T-helper 2 cell treated with Interferon-gamma antibody and Interleukin-4, amounts not matched to agents 5 μg/mL and 100 μg/mL, for 36 hours (primary cell): ENCODE results near the gene NUMA1.

ENCODE experiments used
- DNase-seq: peaks from one replicate; pipeline ENCODE4 v3.0.0; 2021; ENCODE audit warnings: low spot score
- H3K27ac Mint-ChIP-seq: one replicate; pipeline ENCODE4 v1.8.0; 2021; ENCODE audit warnings: mild to moderate bottlenecking, mixed read lengths
- H3K27me3 Mint-ChIP-seq: one replicate; pipeline ENCODE4 v1.8.0; 2021; ENCODE audit warnings: low read depth, mixed read lengths
- H3K36me3 Mint-ChIP-seq: one replicate; pipeline ENCODE4 v1.8.0; 2021; ENCODE audit warnings: low read depth, mixed read lengths
- H3K4me1 Mint-ChIP-seq: one replicate; pipeline ENCODE4 v1.8.0; 2021; ENCODE audit warnings: low read depth, mixed read lengths
- H3K4me3 Mint-ChIP-seq: one replicate; pipeline ENCODE4 v1.8.0; 2022; ENCODE audit warnings: mild to moderate bottlenecking, moderate library complexity, mixed read lengths
- H3K9me3 Mint-ChIP-seq: one replicate; pipeline ENCODE4 v1.8.0; 2021; ENCODE audit warnings: mixed read lengths

NUMA1 gene

GRCh38 chr11:72039031-72039855 is 41.1 kb downstream of the NUMA1 start:
- Mint-ChIP-seq H3K36me3 (peaks cover 26% of the 10 kb centered on the region), H3K4me3 (no peak overlapping the region), H3K9me3 (no peaks in the 10 kb centered on the region), H3K27ac (no peak overlapping the region), H3K4me1 (peaks cover 34% of the 10 kb centered on the region), H3K27me3 (no peaks in the 10 kb centered on the region)
- DNase-seq: no peak

DNA sequence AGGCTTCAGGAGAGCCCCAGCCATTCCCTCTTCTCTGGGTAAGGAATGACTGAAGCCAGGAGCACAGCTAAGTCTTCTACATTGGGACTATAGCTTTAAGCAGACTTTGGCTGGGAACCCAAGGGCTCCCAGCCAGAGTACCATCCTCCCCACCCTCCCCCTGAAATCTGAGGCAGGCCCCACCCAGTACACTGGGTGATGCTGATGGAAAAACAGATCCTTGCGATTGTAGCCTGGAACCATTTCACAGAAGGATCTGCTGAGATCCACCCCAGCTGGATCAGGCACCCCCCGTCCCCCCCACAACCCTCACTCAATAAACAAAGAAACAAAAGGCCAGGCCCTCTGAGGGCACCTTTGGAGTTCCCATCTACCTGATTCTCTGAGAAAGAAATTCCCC is 41.9 kb downstream of the NUMA1 start:
- no peak overlapping the region for H3K27ac Mint-ChIP-seq
- peaks cover 30% of the 10 kb centered on the region for H3K36me3 Mint-ChIP-seq
- no peak for DNase-seq
- H3K27me3 Mint-ChIP-seq: no peaks in the 10 kb centered on the region
- no peak overlapping the region for H3K4me3 Mint-ChIP-seq
- H3K9me3 Mint-ChIP-seq: no peaks in the 10 kb centered on the region
- H3K4me1 Mint-ChIP-seq: peaks cover 29% of the 10 kb centered on the region

GRCh38 chr11:72037554-72038311 is 42.6 kb downstream of the NUMA1 start:
- peaks cover 25% of the 10 kb centered on the region for H3K4me1 Mint-ChIP-seq
- H3K9me3 Mint-ChIP-seq: no peaks in the 10 kb centered on the region
- peak overlapping the region; percentile 33 for H3K4me3 Mint-ChIP-seq
- DNase-seq: no peak
- H3K36me3 Mint-ChIP-seq: peaks cover 35% of the 10 kb centered on the region
- H3K27ac Mint-ChIP-seq: no peak overlapping the region
- H3K27me3 Mint-ChIP-seq: no peaks in the 10 kb centered on the region

DNA sequence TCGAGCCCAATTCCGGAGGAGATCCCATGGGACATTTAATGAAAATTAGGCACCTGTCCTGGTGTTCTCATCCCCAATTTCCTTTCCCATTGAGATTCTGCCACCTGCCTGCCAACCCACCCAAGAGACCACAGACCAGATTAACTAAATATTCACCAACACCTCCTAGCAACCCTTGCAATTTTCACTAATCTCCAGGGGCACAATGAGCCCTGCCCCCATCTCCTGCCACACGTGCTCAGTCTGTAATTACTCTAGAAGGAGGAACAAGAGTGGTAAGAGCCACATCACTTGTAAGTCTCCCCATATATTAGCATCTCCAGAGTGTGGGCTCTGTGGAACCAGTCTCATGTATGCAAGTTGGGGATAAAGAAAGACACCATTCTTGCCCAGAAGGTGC is 43.7 kb downstream of the NUMA1 start:
- H3K9me3 Mint-ChIP-seq: no peaks in the 10 kb centered on the region
- no peak for DNase-seq
- peaks cover 31% of the 10 kb centered on the region for H3K36me3 Mint-ChIP-seq
- peaks cover 15% of the 10 kb centered on the region for H3K4me1 Mint-ChIP-seq
- H3K27me3 Mint-ChIP-seq: no peaks in the 10 kb centered on the region
- H3K4me3 Mint-ChIP-seq: no peak overlapping the region
- H3K27ac Mint-ChIP-seq: peak overlapping the region; percentile 42

GRCh38 chr11:72030472-72031045 is 49.8 kb downstream of the NUMA1 start:
- Mint-ChIP-seq H3K27ac (no peak overlapping the region), H3K27me3 (no peaks in the 10 kb centered on the region), H3K4me3 (no peak overlapping the region), H3K4me1 (peaks cover 13% of the 10 kb centered on the region), H3K36me3 (peaks cover 33% of the 10 kb centered on the region), H3K9me3 (no peaks in the 10 kb centered on the region)
- DNase-seq: no peak

DNA sequence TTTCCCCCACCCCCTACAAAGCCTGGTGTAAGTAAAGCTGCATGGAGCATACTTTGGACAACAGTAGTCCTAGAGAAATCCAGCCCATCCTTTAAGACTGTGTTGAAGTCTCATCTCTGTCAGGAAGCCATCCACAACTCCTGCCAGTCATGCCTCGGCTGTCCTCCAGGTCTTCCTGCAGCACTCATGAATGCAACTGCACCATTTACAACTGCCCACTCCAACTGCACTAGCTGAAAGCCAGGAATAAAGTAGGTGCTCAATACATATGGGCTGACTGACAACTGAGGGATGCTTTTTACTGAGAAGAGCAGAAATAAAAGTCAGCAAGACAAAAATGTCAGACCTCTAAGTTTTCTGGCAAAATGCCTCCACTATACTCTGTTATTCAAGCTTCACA is 54.3 kb downstream of the NUMA1 start:
- no peak overlapping the region for H3K27ac Mint-ChIP-seq
- peaks cover 44% of the 10 kb centered on the region for H3K36me3 Mint-ChIP-seq
- no peaks in the 10 kb centered on the region for H3K27me3 Mint-ChIP-seq
- no peak for DNase-seq
- H3K9me3 Mint-ChIP-seq: no peaks in the 10 kb centered on the region
- no peak overlapping the region for H3K4me3 Mint-ChIP-seq
- H3K4me1 Mint-ChIP-seq: peaks cover 16% of the 10 kb centered on the region

GRCh38 chr11:72024069-72024754 is 56.1 kb downstream of the NUMA1 start:
- H3K36me3 Mint-ChIP-seq: peaks cover 53% of the 10 kb centered on the region
- peaks cover 12% of the 10 kb centered on the region for H3K4me1 Mint-ChIP-seq
- H3K4me3 Mint-ChIP-seq: no peak overlapping the region
- no peak overlapping the region for H3K27ac Mint-ChIP-seq
- H3K9me3 Mint-ChIP-seq: no peaks in the 10 kb centered on the region
- no peaks in the 10 kb centered on the region for H3K27me3 Mint-ChIP-seq
- DNase-seq: no peak

DNA sequence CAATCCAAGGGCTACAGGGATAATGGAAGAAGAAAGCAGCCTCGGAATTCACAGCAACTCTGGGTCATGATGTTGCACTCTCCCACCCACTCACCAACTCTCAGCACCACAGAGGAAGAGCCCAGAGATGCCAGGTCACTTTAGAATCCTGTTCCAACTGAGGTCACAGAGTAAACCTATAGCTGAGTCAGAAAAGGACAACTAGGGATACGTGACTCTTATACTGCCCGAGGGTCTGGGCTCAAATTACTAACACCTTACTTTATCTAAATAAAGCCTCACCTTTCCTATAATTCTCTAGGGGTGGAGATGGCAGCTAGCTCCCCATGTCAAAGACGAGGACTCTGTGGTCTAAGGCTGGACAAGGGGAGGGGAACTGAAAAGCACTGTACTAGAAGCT is 57.0 kb downstream of the NUMA1 start:
- no peak overlapping the region for H3K27ac Mint-ChIP-seq

DNA sequence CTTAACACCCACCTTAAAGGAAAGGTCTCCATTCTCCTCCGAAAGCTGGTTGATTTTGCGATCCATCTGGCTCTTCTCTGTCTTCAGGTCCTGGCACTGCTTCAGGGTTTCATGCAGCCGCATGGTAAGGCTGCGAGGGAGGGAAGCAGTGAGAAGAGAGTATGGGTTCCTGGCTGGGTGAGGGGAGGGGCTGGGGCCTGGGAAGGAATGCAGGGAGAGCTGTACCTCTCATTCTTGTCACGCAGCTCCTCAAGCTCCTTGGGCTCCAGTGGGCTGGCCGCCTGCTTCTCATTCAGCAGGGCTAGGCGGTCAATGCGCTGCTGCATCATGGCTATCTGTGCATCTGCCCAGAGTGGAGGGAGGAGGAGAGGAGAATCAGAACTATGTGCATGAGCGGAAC is 62.2 kb downstream of the NUMA1 start:
- no peak overlapping the region for H3K27ac Mint-ChIP-seq
- H3K36me3 Mint-ChIP-seq: peaks cover 82% of the 10 kb centered on the region
- H3K9me3 Mint-ChIP-seq: no peaks in the 10 kb centered on the region
- no peaks in the 10 kb centered on the region for H3K27me3 Mint-ChIP-seq
- DNase-seq: no peak
- no peak overlapping the region for H3K4me3 Mint-ChIP-seq
- no peaks in the 10 kb centered on the region for H3K4me1 Mint-ChIP-seq

More for the DNA sequence above, 57.0 kb downstream of the NUMA1 start:
- no peak overlapping the region for H3K4me3 Mint-ChIP-seq
- DNase-seq: no peak
- no peaks in the 10 kb centered on the region for H3K9me3 Mint-ChIP-seq
- peaks cover 57% of the 10 kb centered on the region for H3K36me3 Mint-ChIP-seq
- H3K27me3 Mint-ChIP-seq: no peaks in the 10 kb centered on the region
- peaks cover 12% of the 10 kb centered on the region for H3K4me1 Mint-ChIP-seq

- no peaks in the 10 kb centered on the region for H3K9me3 Mint-ChIP-seq
- no peak for DNase-seq
- H3K4me1 Mint-ChIP-seq: no peaks in the 10 kb centered on the region
- no peaks in the 10 kb centered on the region for H3K27me3 Mint-ChIP-seq
- H3K4me3 Mint-ChIP-seq: no peak overlapping the region
- H3K36me3 Mint-ChIP-seq: peaks cover 76% of the 10 kb centered on the region
- no peak overlapping the region for H3K27ac Mint-ChIP-seq
These were observed 64.8 kb downstream of the NUMA1 start for GRCh38 chr11:72015511-72016061.

DNA sequence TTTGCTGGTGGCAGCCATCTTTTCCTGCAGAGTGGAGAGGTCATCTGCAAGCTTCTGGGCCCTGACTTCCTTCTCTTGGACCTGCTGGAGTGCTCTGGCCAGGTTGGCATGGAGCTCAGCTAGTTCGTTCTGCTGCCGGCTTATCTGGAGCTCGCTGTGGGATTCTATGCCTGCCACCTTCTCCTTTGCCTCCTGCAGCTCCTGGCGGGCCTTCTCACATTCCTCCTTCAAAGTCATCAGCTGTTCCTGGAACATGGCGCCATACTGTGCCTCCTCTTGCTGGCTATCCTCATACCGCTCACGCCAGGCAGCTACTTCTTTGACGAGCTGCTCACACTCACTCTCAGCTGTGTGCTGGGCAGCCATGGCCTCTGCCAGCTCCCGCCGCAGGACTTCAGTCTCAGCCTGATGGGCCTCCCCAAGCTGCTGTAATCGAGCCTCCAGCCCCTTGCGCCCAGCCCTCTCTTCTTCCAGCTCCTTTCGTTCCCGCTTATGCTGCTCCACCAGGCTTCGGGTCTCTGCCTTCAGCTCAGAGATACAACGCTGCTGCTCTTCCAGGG is 65.5 kb downstream of the NUMA1 start:
- H3K9me3 Mint-ChIP-seq: no peaks in the 10 kb centered on the region
- H3K4me1 Mint-ChIP-seq: no peaks in the 10 kb centered on the region
- DNase-seq: no peak
- no peak overlapping the region for H3K4me3 Mint-ChIP-seq
- H3K27ac Mint-ChIP-seq: peak overlapping the region; percentile 41
- H3K27me3 Mint-ChIP-seq: no peaks in the 10 kb centered on the region
- H3K36me3 Mint-ChIP-seq: peaks cover 74% of the 10 kb centered on the region

DNA sequence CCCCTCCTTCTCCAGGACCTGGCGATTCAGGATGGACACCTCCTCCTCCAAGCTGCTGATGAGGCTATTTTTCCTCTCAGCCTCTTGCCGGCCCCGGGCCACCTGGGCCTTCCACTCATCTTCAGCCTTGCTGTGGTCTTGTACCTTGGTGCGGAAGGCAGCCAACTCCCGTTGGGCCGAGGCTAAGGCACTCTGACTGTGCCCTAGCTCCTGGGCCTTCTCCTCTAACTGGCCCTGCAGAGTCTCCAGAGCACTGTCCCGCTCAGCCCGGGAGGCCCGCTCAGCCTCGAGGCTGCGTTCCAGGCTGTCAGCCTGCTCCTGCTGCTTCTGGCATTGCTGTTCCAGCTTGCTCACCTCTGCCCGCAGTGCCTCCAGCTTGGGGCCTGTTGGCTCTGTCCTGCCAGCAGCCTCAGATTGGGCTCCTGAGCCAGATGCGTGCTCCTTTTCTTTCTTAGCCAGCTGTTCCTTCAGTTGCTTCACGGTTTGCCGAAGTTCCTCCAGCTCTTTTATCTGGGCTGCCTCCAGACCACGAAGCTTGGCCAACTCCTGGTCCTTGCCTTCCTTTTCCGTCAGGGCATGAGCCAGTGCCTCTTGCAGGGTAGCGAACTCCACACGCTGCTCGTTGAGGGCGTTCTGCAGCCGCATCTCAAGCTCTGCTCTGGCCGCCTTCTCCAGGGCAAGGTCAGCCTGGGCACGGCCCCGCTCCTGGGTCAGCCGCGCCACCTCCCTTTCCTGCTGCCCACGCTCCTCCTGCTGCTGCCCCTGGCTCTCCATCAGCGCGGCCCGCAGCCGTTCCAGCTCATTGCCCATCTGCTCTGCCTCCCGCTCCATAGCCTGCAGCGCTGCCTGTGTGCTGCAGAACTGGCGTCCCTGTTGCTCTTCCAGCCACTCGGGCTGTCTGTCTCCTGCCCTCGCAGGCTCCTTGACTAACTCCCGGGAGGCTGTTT is 66.3 kb downstream of the NUMA1 start:
- Mint-ChIP-seq H3K27me3 (no peaks in the 10 kb centered on the region), H3K4me1 (no peaks in the 10 kb centered on the region), H3K36me3 (peaks cover 74% of the 10 kb centered on the region), H3K4me3 (no peak overlapping the region), H3K9me3 (no peaks in the 10 kb centered on the region), H3K27ac (peak overlapping the region; percentile 41)
- DNase-seq: no peak
